ENCODE results near the gene AURKB. TPM values are rescaled to one million over a fixed set of nuclear protein-coding genes. Genes with fewer than 3 reads are reported as not detected.

AURKB gene
- total and polyA plus RNA-seq, 2 donors (not counting 1 experiment from before 2014, with no cell fraction given): 1.1 to 5.3 TPM

- Histone ChIP-seq H4K20me1 (ENCODE audit: control insufficient read depth, insufficient read depth, low read length, poor library complexity, severe bottlenecking) (peaks cover 95% of the 10 kb centered on the region), H3K4me2 (replicated peaks; ENCODE audit: low read depth, low read length, poor library complexity, severe bottlenecking) (no peak overlapping the region), H3K27ac (ENCODE audit: low read length in 2 of 2) (no peak overlapping the region), H3K27me3 (replicated peaks in 1 of 4; ENCODE audit: control extremely low read depth in 1 of 4, control insufficient read depth in 3 of 4, insufficient read depth in 4 of 4, low read length in 3 of 4) (no peaks in the 10 kb centered on the region), H3K4me1 (ENCODE audit: control insufficient read depth in 2 of 2, insufficient read depth in 2 of 2, low read length in 2 of 2) (no peaks in the 10 kb centered on the region), H3K4me3 (ENCODE audit: control extremely low read depth in 1 of 5, extremely low read depth in 1 of 5, insufficient read depth in 1 of 5, low read depth in 2 of 5, low read length in 4 of 5) (no peak overlapping the region), H3K9me3 (ENCODE audit: control extremely low read depth in 1 of 3, control insufficient read depth in 2 of 3, insufficient read depth in 1 of 3, low read length in 2 of 3) (no peaks in the 10 kb centered on the region), H3K9ac (ENCODE audit: low read length) (no peak overlapping the region), H3K36me3 (replicated peaks in 1 of 2; ENCODE audit: control extremely low read depth in 1 of 2, control insufficient read depth in 1 of 2, extremely low read depth in 1 of 2, insufficient read depth in 2 of 2, low read length in 1 of 2) (peaks cover 5 to 92% of the 10 kb centered on the region in 2 experiments), H3K79me2 (ENCODE audit: control insufficient read depth, insufficient read depth, low read length) (peaks cover 83% of the 10 kb centered on the region), H2AFZ (ENCODE audit: insufficient read depth, low read depth, low read length, poor library complexity, severe bottlenecking) (no peak overlapping the region)
- Mint-ChIP-seq H3K9me3 (ENCODE audit: insufficient read depth) (no peaks in the 10 kb centered on the region), H3K27ac (peak overlapping the region; percentile 32), H3K4me3 (no peak overlapping the region), H3K4me1 (peaks cover 3% of the 10 kb centered on the region), H3K27me3 (no peaks in the 10 kb centered on the region)
- TF ChIP-seq CTCF (IDR thresholded peaks at IDR 0.05) (no peak), EZH2 (IDR thresholded peaks at IDR 0.05; ENCODE audit: borderline replicate concordance, insufficient read depth, low read depth, low read length, poor library complexity, severe bottlenecking) (no peak)
- DNase-seq (no peak), ATAC-seq (ENCODE audit: low read depth) (no peak)
- intact Hi-C loops (cut with micrococcal nuclease): no loop called here
- WGBS (ENCODE audit: insufficient coverage): 100% methylated on average over 3 of the region's 7 CpGs
- ChIA-PET POLR2A (interaction anchor here (0.7 kb wide), 1 partner anchor 536 kb away, joined by 5 read pairs; no protein-coding TSS in a partner anchor), CTCF (interaction anchor here (0.6 to 1.4 kb wide), 4 partner anchors 10 to 173 kb away, joined by 3 to 4 read pairs (median 3); partner anchors contain the start of gene CTC1)
Measured at GRCh38 chr17:8237175-8237574, 26.8 kb upstream of the AURKB start.

GRCh38 chr17:8235676-8236075 is 25.3 kb upstream of the AURKB start:
- DNase-seq: no peak
- no peaks in the 10 kb centered on the region for H3K27me3 ChIP-seq (replicated peaks in 1 of 4; ENCODE audit: control extremely low read depth in 1 of 4, control insufficient read depth in 3 of 4, insufficient read depth in 4 of 4, low read length in 3 of 4)
- Mint-ChIP-seq H3K27me3 (no peaks in the 10 kb centered on the region), H3K27ac (no peak overlapping the region), H3K9me3 (ENCODE audit: insufficient read depth) (no peaks in the 10 kb centered on the region), H3K4me3 (no peak overlapping the region), H3K4me1 (peaks cover 3% of the 10 kb centered on the region)
- TF ChIP-seq EZH2 (IDR thresholded peaks at IDR 0.05; ENCODE audit: borderline replicate concordance, insufficient read depth, low read depth, low read length, poor library complexity, severe bottlenecking) (no peak), CTCF (IDR thresholded peaks at IDR 0.05) (no peak)
- H3K36me3 ChIP-seq (replicated peaks in 1 of 2; ENCODE audit: control extremely low read depth in 1 of 2, control insufficient read depth in 1 of 2, extremely low read depth in 1 of 2, insufficient read depth in 2 of 2, low read length in 1 of 2): peaks cover 5 to 95% of the 10 kb centered on the region in 2 experiments
- H3K9me3 ChIP-seq (ENCODE audit: control extremely low read depth in 1 of 3, control insufficient read depth in 2 of 3, insufficient read depth in 1 of 3, low read length in 2 of 3): no peaks in the 10 kb centered on the region
- H3K27ac ChIP-seq (ENCODE audit: low read length in 2 of 2): no peak overlapping the region
- H3K4me3 ChIP-seq (ENCODE audit: control extremely low read depth in 1 of 5, extremely low read depth in 1 of 5, insufficient read depth in 1 of 5, low read depth in 2 of 5, low read length in 4 of 5): no peak overlapping the region
- peaks cover 68% of the 10 kb centered on the region for H3K79me2 ChIP-seq (ENCODE audit: control insufficient read depth, insufficient read depth, low read length)
- ChIA-PET POLR2A (interaction anchor here (0.6 to 1.3 kb wide), 4 partner anchors 11 to 25 kb away, joined by 3 to 9 read pairs (median 6); partner anchors contain the start of gene AURKB), CTCF (interaction anchor here (1.0 to 1.7 kb wide), 4 partner anchors 10 to 116 kb away, joined by 3 to 8 read pairs (median 4); partner anchors contain the start of gene CTC1)
- no peak overlapping the region for H3K4me2 ChIP-seq (replicated peaks; ENCODE audit: low read depth, low read length, poor library complexity, severe bottlenecking)
- no peak for ATAC-seq (ENCODE audit: low read depth)
- intact Hi-C loops (cut with micrococcal nuclease): no loop called here
- no peak overlapping the region for H3K9ac ChIP-seq (ENCODE audit: low read length)
- no peaks in the 10 kb centered on the region for H3K4me1 ChIP-seq (ENCODE audit: control insufficient read depth in 2 of 2, insufficient read depth in 2 of 2, low read length in 2 of 2)
- H2AFZ ChIP-seq (ENCODE audit: insufficient read depth, low read depth, low read length, poor library complexity, severe bottlenecking): no peak overlapping the region
- 96% methylated on average over 7 of the region's 7 CpGs for WGBS (ENCODE audit: insufficient coverage)
- H4K20me1 ChIP-seq (ENCODE audit: control insufficient read depth, insufficient read depth, low read length, poor library complexity, severe bottlenecking): peaks cover 84% of the 10 kb centered on the region

Data from B cell (primary cell).